H1 (cell line): ENCODE measurements around the gene HHIP. TPM values are rescaled to one million over a fixed set of nuclear protein-coding genes. Genes with fewer than 3 reads are reported as not detected.

ENCODE experiments used
- CTCF ChIA-PET: fragments of 300-600 bp; sonication (Branson Sonifier 250); formaldehyde crosslinking; loops from one replicate; lab custom pipeline; 2021; ENCODE audit not compliant: partially characterized antibody; lab: Charles Lee
- POLR2A ChIA-PET: fragments of 300-600 bp; sonication (Branson Sonifier 250); formaldehyde crosslinking; loops from one replicate; lab custom pipeline; 2021; ENCODE audit warnings: inconsistent platforms; ENCODE audit not compliant: partially characterized antibody; lab: Charles Lee
- DNase-seq, 2 experiments: peaks; one replicate each; pipeline versions ENCODE4 v3.0.0 to v3.0.0-alpha.2; 2010 to 2022; ENCODE audit warnings: low spot score in 2 of 2, low read depth in 1 of 2, mixed read lengths in 1 of 2
- FAIRE-seq: peaks from 2 replicates; lab custom pipeline; 2011; peaks lifted over from hg19 to GRCh38; lab: Jason Lieb, UNC
- H2AFZ ChIP-seq: 2 replicates; pipeline ENCODE4 v1.8.1; 2012; ENCODE audit warnings: low read length, inconsistent platforms
- H2AK5ac ChIP-seq: 2 replicates; pipeline ENCODE4 v1.6.1; 2013; ENCODE audit warnings: low read depth, low read length
- H2BK120ac ChIP-seq: replicated peaks from 2 replicates; pipeline ENCODE3; 2013; ENCODE audit warnings: low read depth, low read length, inconsistent platforms
- H2BK12ac ChIP-seq: 2 replicates; pipeline ENCODE4 v1.6.1; 2013; ENCODE audit warnings: low read depth, low read length
- H2BK15ac ChIP-seq: 2 replicates; pipeline ENCODE4 v1.6.1; 2013; ENCODE audit warnings: low read length
- H2BK20ac ChIP-seq: 2 replicates; pipeline ENCODE4 v1.6.1; 2013; ENCODE audit warnings: low read length
- H2BK5ac ChIP-seq: 2 replicates; pipeline ENCODE4 v1.6.1; 2013; ENCODE audit warnings: low read depth, low read length
- H3K14ac ChIP-seq: 2 replicates; pipeline ENCODE4 v1.6.1; 2013; ENCODE audit warnings: inconsistent platforms; ENCODE audit not compliant: insufficient read length
- H3K18ac ChIP-seq: 2 replicates; pipeline ENCODE4 v1.6.1; 2013; ENCODE audit warnings: low read length; ENCODE audit errors: extremely low read depth
- H3K23ac ChIP-seq: 2 replicates; pipeline ENCODE4 v1.6.1; 2013; ENCODE audit warnings: inconsistent platforms; ENCODE audit not compliant: insufficient read length
- H3K23me2 ChIP-seq: 2 replicates; pipeline ENCODE4 v1.6.1; 2013; ENCODE audit warnings: low read depth, low read length
- H3K27ac ChIP-seq: 2 replicates; pipeline ENCODE4 v1.6.1; 2011; ENCODE audit warnings: low read depth, low read length, inconsistent platforms
- H3K27me3 ChIP-seq, 4 experiments: replicated peaks in 1 of 4; 1 replicate in 1 of 4; 2 replicates in 3 of 4; pipeline versions ENCODE4 v1.6.1 to v1.8.1; 2011 to 2013; ENCODE audit warnings: low read length in 3 of 4, mild to moderate bottlenecking in 3 of 4, inconsistent platforms in 2 of 4, mixed read lengths in 2 of 4, moderate library complexity in 1 of 4; ENCODE audit not compliant: control insufficient read depth in 3 of 4, insufficient read depth in 3 of 4; ENCODE audit errors: extremely low read depth in 1 of 4
- H3K36me3 ChIP-seq, 4 experiments: 2 replicates each; pipeline versions ENCODE4 v1.6.1 to v1.8.1; 2011 to 2013; ENCODE audit warnings: mild to moderate bottlenecking in 4 of 4, low read length in 3 of 4, moderate library complexity in 2 of 4, control low read depth in 1 of 4, inconsistent platforms in 1 of 4; ENCODE audit not compliant: insufficient read depth in 4 of 4, control insufficient read depth in 2 of 4
- H3K4ac ChIP-seq: replicated peaks from 2 replicates; pipeline ENCODE3; 2013; ENCODE audit warnings: low read length, low read depth, mixed read lengths, inconsistent platforms; ENCODE audit not compliant: insufficient read length
- H3K4me1 ChIP-seq, 4 experiments: replicated peaks in 1 of 4; 1 replicate in 1 of 4; 2 replicates in 3 of 4; pipeline versions ENCODE4 v1.6.1 to v1.8.1; 2011 to 2013; ENCODE audit warnings: low read length in 3 of 4, inconsistent platforms in 2 of 4, mixed read lengths in 1 of 4; ENCODE audit not compliant: insufficient read depth in 4 of 4, control insufficient read depth in 3 of 4
- H3K4me2 ChIP-seq, 2 experiments: 2 replicates each; pipeline versions ENCODE4 v1.6.1 to v1.8.1; 2011 to 2013; ENCODE audit warnings: low read depth in 2 of 2, low read length in 2 of 2, control low read depth in 1 of 2, inconsistent platforms in 1 of 2, mild to moderate bottlenecking in 1 of 2; ENCODE audit not compliant: insufficient read depth in 1 of 2
- H3K4me3 ChIP-seq, 4 experiments: fragments of 200-600, 300-600 bp in 1 of 4; sonication (generic), shearing (Covaris generic), sonication (Bioruptor Twin) in 1 of 4; 2 replicates each; pipeline versions ENCODE4 v1.5.1 to v1.8.1; 2011 to 2016; ENCODE audit warnings: low read length in 4 of 4, low read depth in 3 of 4, control low read depth in 2 of 4, inconsistent platforms in 2 of 4, mild to moderate bottlenecking in 2 of 4, mixed read lengths in 1 of 4, moderate library complexity in 1 of 4; ENCODE audit not compliant: insufficient read depth in 2 of 4; ENCODE audit errors: extremely low read depth in 1 of 4
- H3K56ac ChIP-seq: replicated peaks from 2 replicates; pipeline ENCODE3; 2013; ENCODE audit warnings: low read depth, mild to moderate bottlenecking, mixed read lengths, low read length, inconsistent platforms; ENCODE audit not compliant: insufficient read length
- H3K79me1 ChIP-seq: 2 replicates; pipeline ENCODE4 v1.6.1; 2013; ENCODE audit warnings: low read depth, low read length, control low read depth
- H3K79me2 ChIP-seq, 2 experiments: 2 replicates each; pipeline versions ENCODE4 v1.6.1 to v1.8.1; 2012 to 2013; ENCODE audit warnings: low read length in 2 of 2, mild to moderate bottlenecking in 2 of 2, inconsistent platforms in 1 of 2; ENCODE audit not compliant: insufficient read depth in 2 of 2, control insufficient read depth in 1 of 2
- H3K9ac ChIP-seq, 4 experiments: replicated peaks in 1 of 4; 1 replicate in 1 of 4; 2 replicates in 3 of 4; pipeline versions ENCODE4 v1.6.1 to v1.8.1; 2011 to 2013; ENCODE audit warnings: low read depth in 3 of 4, low read length in 3 of 4, control low read depth in 2 of 4, mild to moderate bottlenecking in 2 of 4, moderate library complexity in 2 of 4, inconsistent platforms in 1 of 4; ENCODE audit errors: extremely low read depth in 1 of 4
- H3K9me3 ChIP-seq, 2 experiments: 2 replicates each; pipeline versions ENCODE4 v1.6.1 to v1.8.1; 2012 to 2013; ENCODE audit warnings: mild to moderate bottlenecking in 2 of 2, moderate library complexity in 2 of 2, control low read depth in 1 of 2, inconsistent platforms in 1 of 2, low read depth in 1 of 2, low read length in 1 of 2, mixed read lengths in 1 of 2; ENCODE audit not compliant: insufficient read depth in 2 of 2
- H4K20me1 ChIP-seq, 2 experiments: replicated peaks in 1 of 2; 2 replicates each; pipeline versions ENCODE3 to v1.8.1; 2011 to 2013; ENCODE audit warnings: inconsistent platforms in 2 of 2, low read length in 2 of 2, mild to moderate bottlenecking in 1 of 2; ENCODE audit not compliant: insufficient read depth in 2 of 2, control insufficient read depth in 1 of 2
- H4K5ac ChIP-seq: 2 replicates; pipeline ENCODE4 v1.6.1; 2013; ENCODE audit warnings: low read length, low read depth, mixed read lengths, inconsistent platforms; ENCODE audit not compliant: insufficient read length
- H4K8ac ChIP-seq: 2 replicates; pipeline ENCODE4 v1.8.0; 2013; ENCODE audit warnings: mild to moderate bottlenecking, moderate library complexity, low read length, inconsistent platforms; ENCODE audit not compliant: insufficient read depth; ENCODE audit errors: extremely low read depth
- H4K91ac ChIP-seq: replicated peaks from 2 replicates; pipeline ENCODE3; 2013; ENCODE audit warnings: low read length, mixed read lengths, inconsistent platforms; ENCODE audit not compliant: insufficient read length
- BCL11A ChIP-seq, 2 experiments: IDR thresholded peaks; one replicate each; pipeline ENCODE4 v1.6.1; 2011; ENCODE audit warnings: low read depth in 2 of 2, low read length in 2 of 2, mild to moderate bottlenecking in 2 of 2
- BRCA1 ChIP-seq: IDR thresholded peaks from 2 replicates; pipeline ENCODE4 v1.6.1; 2012; ENCODE audit warnings: low read depth, low read length, improper control_type of control experiment
- CEBPB ChIP-seq: IDR thresholded peaks from 2 replicates; pipeline ENCODE4 v1.6.1; 2012; ENCODE audit warnings: low read depth, low read length
- EGR1 ChIP-seq: IDR thresholded peaks from 2 replicates; pipeline ENCODE4 v1.6.1; 2011; ENCODE audit warnings: low read depth, low read length, borderline replicate concordance
- FOSL1 ChIP-seq: IDR thresholded peaks from 2 replicates; pipeline ENCODE4 v1.6.1; 2011; ENCODE audit warnings: mild to moderate bottlenecking, low read depth, low read length, moderate library complexity; ENCODE audit not compliant: insufficient read depth
- GABPA ChIP-seq: IDR thresholded peaks from 2 replicates; pipeline ENCODE4 v1.6.1; 2011; ENCODE audit warnings: mild to moderate bottlenecking, low read length, moderate library complexity, borderline replicate concordance; ENCODE audit not compliant: insufficient read depth
- GTF2F1 ChIP-seq: IDR thresholded peaks from 2 replicates; pipeline ENCODE4 v1.6.1; 2012; ENCODE audit warnings: low read depth, low read length, improper control_type of control experiment, borderline replicate concordance
- JUND ChIP-seq: IDR thresholded peaks from 2 replicates; pipeline ENCODE4 v1.6.1; 2011; ENCODE audit warnings: mild to moderate bottlenecking, improper control_type of control experiment, low read length
- KDM1A ChIP-seq: fragments of 200-600, 300-600 bp; sonication (generic); IDR thresholded peaks from 2 replicates; pipeline ENCODE4 v1.7.1; 2016; ENCODE audit warnings: mild to moderate bottlenecking, low read length, borderline replicate concordance
- NANOG ChIP-seq: IDR thresholded peaks from 2 replicates; pipeline ENCODE4 v1.6.1; 2011; ENCODE audit warnings: low read length, low read depth, mild to moderate bottlenecking, inconsistent platforms; ENCODE audit not compliant: insufficient read depth, poor library complexity, severe bottlenecking
- RXRA ChIP-seq: IDR thresholded peaks from 2 replicates; pipeline ENCODE4 v1.6.1; 2011; ENCODE audit warnings: low read depth, mild to moderate bottlenecking, low read length, moderate library complexity; ENCODE audit not compliant: insufficient read depth
- SAP30 ChIP-seq: fragments of 300-600 bp; sonication (generic); IDR thresholded peaks from 2 replicates; pipeline ENCODE4 v1.7.1; 2012; ENCODE audit warnings: low read length, moderate library complexity, mild to moderate bottlenecking, inconsistent platforms; ENCODE audit not compliant: insufficient read depth, insufficient replicate concordance
- SRF ChIP-seq: IDR thresholded peaks from 2 replicates; pipeline ENCODE4 v1.6.1; 2011; ENCODE audit warnings: mild to moderate bottlenecking, low read depth, low read length, moderate library complexity
- SUZ12 ChIP-seq: fragments of 200-600 bp; sonication (generic); IDR thresholded peaks from 2 replicates; pipeline ENCODE4 v1.6.1; 2012; ENCODE audit warnings: mild to moderate bottlenecking, inconsistent platforms, low read length, moderate library complexity, mixed read lengths
- polyA plus RNA-seq, 7 experiments: library from polyadenylated mRNA; depleted of rRNA in 3 of 7; stranded (reverse) in 5 of 7; unstranded in 2 of 7; fragments of >200 nt in 5 of 7; fragments of 200-250 nt in 2 of 7; gene quantifications; 1 replicate in 5 of 7; 2 replicates in 1 of 7; 4 replicates in 1 of 7; pipeline versions ENCODE4 v1.2.1 to v1.2.3, GENCODE V29; 2011 to 2013; ENCODE audit warnings: missing spikeins in 2 of 7, mixed read lengths in 2 of 7
- total RNA-seq: library from RNA; stranded (reverse); fragmentation: NEBNext Ultra II Directional; extraction: Animal tissue kit (Norgen Biotek cat#: 25700); gene quantifications from 2 replicates; pipeline ENCODE4 v1.2.1, GENCODE V29; 2021
- TF ChIP-seq, protein P1 (sequence below): IDR thresholded peaks from 2 replicates; pipeline ENCODE4 v1.6.1; 2012; ENCODE audit warnings: inconsistent platforms

Gene HHIP
- total and polyA plus RNA-seq, 2 of the 8 experiments (the other 6 are each of a cell fraction or from before 2014, with no cell fraction given), result 0.05 to 1.3 TPM

DNA sequence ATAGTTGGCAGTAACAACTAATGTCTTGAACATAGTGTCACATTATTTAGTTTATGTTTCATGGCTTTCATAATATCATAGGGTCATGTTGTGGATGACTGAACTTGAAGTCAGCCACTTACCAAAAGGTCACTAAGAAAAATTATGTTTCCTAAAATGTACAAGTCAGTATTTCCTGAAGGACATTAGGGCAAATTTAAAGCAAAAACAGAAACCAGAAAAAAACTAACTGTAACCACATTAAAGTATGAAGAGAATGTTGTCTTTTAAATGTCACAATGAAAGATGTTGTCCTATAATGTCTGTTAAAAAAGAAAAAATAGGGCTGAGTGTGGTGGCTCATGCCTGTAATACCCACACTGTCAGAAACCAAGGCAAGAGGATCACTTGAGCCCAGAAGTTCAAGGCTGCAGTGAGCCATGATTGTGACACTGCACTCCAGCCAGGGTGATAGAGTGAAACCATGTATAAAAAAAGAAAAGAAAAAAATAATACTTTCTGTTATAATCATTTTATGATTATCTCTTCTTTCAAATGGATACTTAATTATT lies 55.8 kb downstream of the HHIP start:
- Histone ChIP-seq H3K4ac (no peak overlapping the region), H3K4me2 (no peak overlapping the region), H3K9ac (no peak overlapping the region), H3K23me2 (no peaks in the 10 kb centered on the region), H3K4me3 (no peak overlapping the region), H2BK12ac (no peak overlapping the region), H4K5ac (no peak overlapping the region), H3K79me1 (no peaks in the 10 kb centered on the region), H2AK5ac (no peak overlapping the region), H3K27me3 (no peaks in the 10 kb centered on the region), H3K56ac (no peak overlapping the region), H3K18ac (no peak overlapping the region), H2AFZ (no peak overlapping the region), H2BK15ac (no peak overlapping the region), H3K36me3 (no peaks in the 10 kb centered on the region), H3K23ac (no peak overlapping the region), H3K14ac (no peak overlapping the region), H3K27ac (no peak overlapping the region), H4K91ac (no peak overlapping the region), H2BK120ac (no peak overlapping the region), H2BK20ac (no peak overlapping the region), H2BK5ac (no peak overlapping the region), H3K4me1 (peaks cover 0 to 4% (median 0%) of the 10 kb centered on the region in 4 experiments; a peak in 1 of 7 replicates), H3K9me3 (no peaks in the 10 kb centered on the region), H4K8ac (no peak overlapping the region), H3K79me2 (no peaks in the 10 kb centered on the region), H4K20me1 (no peaks in the 10 kb centered on the region)
- ChIA-PET POLR2A (no interaction called here), CTCF (interaction anchor here (0.6 kb wide), 1 partner anchor 1999 kb away, joined by 3 read pairs; no protein-coding TSS in a partner anchor)
- DNase-seq (no peak), FAIRE-seq (no peak)
- no peak for TF ChIP-seq BCL11A (IDR thresholded peaks at IDR 0.05; ENCODE audit: low read depth in 2 of 2, low read length in 2 of 2)
- no peak for TF ChIP-seq BRCA1
- no peak for TF ChIP-seq JUND
- TF ChIP-seq GTF2F1, result no peak
- no peak for TF ChIP-seq SRF
- TF ChIP-seq EGR1, result no peak
- TF ChIP-seq GABPA, result no peak
- TF ChIP-seq SUZ12, result no peak
- TF ChIP-seq KDM1A, result no peak
- no peak for TF ChIP-seq RXRA
- no peak for TF ChIP-seq SAP30
- TF ChIP-seq, protein P1, sequence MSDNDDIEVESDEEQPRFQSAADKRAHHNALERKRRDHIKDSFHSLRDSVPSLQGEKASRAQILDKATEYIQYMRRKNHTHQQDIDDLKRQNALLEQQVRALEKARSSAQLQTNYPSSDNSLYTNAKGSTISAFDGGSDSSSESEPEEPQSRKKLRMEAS, result no peak
- no peak for TF ChIP-seq FOSL1
- no peak for TF ChIP-seq CEBPB
- TF ChIP-seq NANOG, result no peak
